Measurements from ENCODE around the gene CDSN. TPM values are rescaled to one million over a fixed set of nuclear protein-coding genes. Genes with fewer than 3 reads are reported as not detected.

Gene CDSN
- total and polyA plus RNA-seq, 2 donors (not counting 3 experiments of a cell fraction or from before 2014, with no cell fraction given), result not detected

DNA sequence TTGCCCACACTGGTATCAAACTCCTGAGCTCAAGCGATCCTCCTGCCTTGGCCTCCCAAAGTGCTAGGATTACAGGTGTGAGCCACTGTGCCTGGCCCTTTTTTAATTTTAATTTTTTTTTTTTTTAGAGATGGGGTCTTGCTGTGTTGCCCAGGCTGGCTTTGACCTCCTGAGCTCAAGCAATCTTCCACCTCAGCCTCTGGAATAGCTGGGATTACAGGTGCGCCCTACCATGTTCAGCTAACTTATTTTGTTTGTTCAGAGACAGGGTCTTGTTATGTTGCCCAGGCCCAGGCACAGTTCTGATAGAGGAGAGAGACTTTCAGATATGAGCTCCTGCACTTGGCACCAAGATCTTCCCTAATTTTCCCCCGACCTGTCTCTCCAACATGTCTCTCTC is 10.5 kb upstream of the CDSN start:
- H3K4me2 ChIP-seq (ENCODE audit: insufficient read depth, low read length), result no peak overlapping the region
- no peaks in the 10 kb centered on the region for H3K9me1 ChIP-seq (replicated peaks; ENCODE audit: control insufficient read depth, extremely low read depth, insufficient read depth, low read length)
- H3K27me3 ChIP-seq (ENCODE audit: control insufficient read depth in 2 of 2, insufficient read depth in 2 of 2, low read length in 2 of 2), result peaks cover 3 to 6% of the 10 kb centered on the region in 2 experiments
- H4K20me1 ChIP-seq (replicated peaks; ENCODE audit: control insufficient read depth, extremely low read depth, insufficient read depth, low read length), result no peaks in the 10 kb centered on the region
- no peak overlapping the region for H3K9ac ChIP-seq (replicated peaks; ENCODE audit: extremely low read depth, insufficient read depth, low read length)
- H3K9me3 ChIP-seq (replicated peaks; ENCODE audit: control insufficient read depth, insufficient read depth, low read length), result no peaks in the 10 kb centered on the region
- no peaks in the 10 kb centered on the region for H3K79me2 ChIP-seq (ENCODE audit: control insufficient read depth, insufficient read depth, low read length)
- intact Hi-C loops (cut with micrococcal nuclease), result no loop called here
- no peak overlapping the region for H2AFZ ChIP-seq (ENCODE audit: low read depth, low read length)
- H3K36me3 ChIP-seq (ENCODE audit: control insufficient read depth in 2 of 2, extremely low read depth in 1 of 2, insufficient read depth in 2 of 2, low read length in 2 of 2), result no peaks in the 10 kb centered on the region
- ChIA-PET POLR2A (no interaction called here), CTCF (interaction anchor here (1.2 to 10.6 kb wide), 8 partner anchors 12 to 236 kb away, joined by 3 to 71 read pairs (median 16); partner anchors contain the start of gene PSORS1C1)
- H3K4me1 ChIP-seq (ENCODE audit: control insufficient read depth, extremely low read depth, insufficient read depth, low read length), result no peaks in the 10 kb centered on the region
- no peak overlapping the region for H3K4me3 ChIP-seq (replicated peaks in 1 of 3; ENCODE audit: insufficient read depth in 1 of 3, low read depth in 1 of 3, low read length in 3 of 3)
- DNase-seq (ENCODE audit: low read depth, low spot score) (no peak), FAIRE-seq (no peak)
- no TSS peak for BruUV-seq (replicated peaks)
- H3K27ac ChIP-seq (ENCODE audit: insufficient read depth, low read depth, low read length), result no peak overlapping the region
- TF ChIP-seq FOS (IDR thresholded peaks at IDR 0.05; ENCODE audit: borderline replicate concordance, insufficient read depth, low read length) (no peak), POLR2AphosphoS5 (IDR thresholded peaks at IDR 0.05; ENCODE audit: insufficient read depth, low read depth, low read length) (no peak), MYC (IDR thresholded peaks at IDR 0.05; ENCODE audit: low read depth, low read length) (no peak), JUN (IDR thresholded peaks at IDR 0.05; ENCODE audit: borderline replicate concordance, insufficient read depth, insufficient read length, low read depth) (no peak)
- TF ChIP-seq, protein P1, sequence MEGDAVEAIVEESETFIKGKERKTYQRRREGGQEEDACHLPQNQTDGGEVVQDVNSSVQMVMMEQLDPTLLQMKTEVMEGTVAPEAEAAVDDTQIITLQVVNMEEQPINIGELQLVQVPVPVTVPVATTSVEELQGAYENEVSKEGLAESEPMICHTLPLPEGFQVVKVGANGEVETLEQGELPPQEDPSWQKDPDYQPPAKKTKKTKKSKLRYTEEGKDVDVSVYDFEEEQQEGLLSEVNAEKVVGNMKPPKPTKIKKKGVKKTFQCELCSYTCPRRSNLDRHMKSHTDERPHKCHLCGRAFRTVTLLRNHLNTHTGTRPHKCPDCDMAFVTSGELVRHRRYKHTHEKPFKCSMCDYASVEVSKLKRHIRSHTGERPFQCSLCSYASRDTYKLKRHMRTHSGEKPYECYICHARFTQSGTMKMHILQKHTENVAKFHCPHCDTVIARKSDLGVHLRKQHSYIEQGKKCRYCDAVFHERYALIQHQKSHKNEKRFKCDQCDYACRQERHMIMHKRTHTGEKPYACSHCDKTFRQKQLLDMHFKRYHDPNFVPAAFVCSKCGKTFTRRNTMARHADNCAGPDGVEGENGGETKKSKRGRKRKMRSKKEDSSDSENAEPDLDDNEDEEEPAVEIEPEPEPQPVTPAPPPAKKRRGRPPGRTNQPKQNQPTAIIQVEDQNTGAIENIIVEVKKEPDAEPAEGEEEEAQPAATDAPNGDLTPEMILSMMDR (IDR thresholded peaks at IDR 0.05; ENCODE audit: extremely low read depth in 1 of 2, insufficient read depth in 1 of 2, low read depth in 1 of 2, low read length in 2 of 2), result no peak
- dilution Hi-C loops (cut with MboI; ENCODE audit: extremely low pct_ligation_motif_present, low sequenced_read_pairs), result no loop called here

GRCh38 chr6:31129130-31129529 is 8.9 kb upstream of the CDSN start:
- Histone ChIP-seq H3K36me3 (ENCODE audit: control insufficient read depth in 2 of 2, extremely low read depth in 1 of 2, insufficient read depth in 2 of 2, low read length in 2 of 2) (no peaks in the 10 kb centered on the region), H3K9me1 (replicated peaks; ENCODE audit: control insufficient read depth, extremely low read depth, insufficient read depth, low read length) (no peaks in the 10 kb centered on the region), H3K9me3 (replicated peaks; ENCODE audit: control insufficient read depth, insufficient read depth, low read length) (no peaks in the 10 kb centered on the region), H3K4me3 (replicated peaks in 1 of 3; ENCODE audit: insufficient read depth in 1 of 3, low read depth in 1 of 3, low read length in 3 of 3) (no peak overlapping the region), H2AFZ (ENCODE audit: low read depth, low read length) (no peak overlapping the region), H3K4me2 (ENCODE audit: insufficient read depth, low read length) (no peak overlapping the region), H3K27me3 (ENCODE audit: control insufficient read depth in 2 of 2, insufficient read depth in 2 of 2, low read length in 2 of 2) (peaks cover 3 to 6% of the 10 kb centered on the region in 2 experiments), H4K20me1 (replicated peaks; ENCODE audit: control insufficient read depth, extremely low read depth, insufficient read depth, low read length) (no peaks in the 10 kb centered on the region), H3K27ac (ENCODE audit: insufficient read depth, low read depth, low read length) (no peak overlapping the region), H3K4me1 (ENCODE audit: control insufficient read depth, extremely low read depth, insufficient read depth, low read length) (peaks cover 14% of the 10 kb centered on the region), H3K9ac (replicated peaks; ENCODE audit: extremely low read depth, insufficient read depth, low read length) (no peak overlapping the region), H3K79me2 (ENCODE audit: control insufficient read depth, insufficient read depth, low read length) (no peaks in the 10 kb centered on the region)
- FAIRE-seq, result no peak
- intact Hi-C loops (cut with micrococcal nuclease) (loop anchor here (2.0 to 5.0 kb wide), 3 partner anchors 34 to 302 kb away; no protein-coding TSS in a partner anchor), dilution Hi-C loops (cut with MboI; ENCODE audit: extremely low pct_ligation_motif_present, low sequenced_read_pairs) (no loop called here)
- no TSS peak for BruUV-seq (replicated peaks)
- DNase-seq (ENCODE audit: low read depth, low spot score), result no peak
- CTCF ChIA-PET, result interaction anchor here (0.9 to 10.6 kb wide), 14 partner anchors 8 to 450 kb away, joined by 3 to 71 read pairs (median 8); partner anchors contain the start of genes PSORS1C1 and VARS2
- POLR2A ChIA-PET, result no interaction called here
- TF ChIP-seq POLR2A (IDR thresholded peaks at IDR 0.05; ENCODE audit: low read depth, low read length), result no peak
- no peak for TF ChIP-seq GATA2 (IDR thresholded peaks at IDR 0.05; ENCODE audit: insufficient read depth, insufficient read length, low read depth, low read length)
